Immature natural killer cell (primary cell): ENCODE results near the gene AP3S1. TPM values are rescaled to one million over a fixed set of nuclear protein-coding genes. Genes with fewer than 3 reads are reported as not detected.
A peak's percentile ranks its signal among the peaks of the same experiment; 100 is the strongest.

Experiments
- DNase-seq, 3 donors: peaks; one replicate each; pipeline ENCODE4 v3.0.0; 2022; ENCODE audit warnings: mixed read lengths in 1 of 3
- H3K27ac Mint-ChIP-seq, 6 donors: one replicate each; pipeline ENCODE4 v1.8.0; 2020; ENCODE audit warnings: mixed read lengths in 6 of 6, mild to moderate bottlenecking in 5 of 6, inconsistent platforms in 4 of 6, moderate library complexity in 3 of 6
- H3K27me3 Mint-ChIP-seq, 3 donors: one replicate each; pipeline ENCODE4 v1.8.0; 2020 to 2021; ENCODE audit warnings: low read depth in 3 of 3, mild to moderate bottlenecking in 3 of 3, mixed read lengths in 3 of 3, moderate library complexity in 3 of 3, inconsistent platforms in 1 of 3
- H3K36me3 Mint-ChIP-seq, 3 donors: one replicate each; pipeline ENCODE4 v1.8.0; 2020; ENCODE audit warnings: mixed read lengths in 3 of 3, inconsistent platforms in 2 of 3, mild to moderate bottlenecking in 2 of 3
- H3K4me1 Mint-ChIP-seq, 2 donors: one replicate each; pipeline ENCODE4 v1.8.0; 2020; ENCODE audit warnings: inconsistent platforms in 2 of 2, mild to moderate bottlenecking in 2 of 2, mixed read lengths in 2 of 2, moderate library complexity in 1 of 2
- H3K4me3 Mint-ChIP-seq, 5 donors: one replicate each; pipeline ENCODE4 v1.8.0; 2020; ENCODE audit warnings: mild to moderate bottlenecking in 5 of 5, mixed read lengths in 5 of 5, inconsistent platforms in 3 of 5, moderate library complexity in 3 of 5
- H3K9me3 Mint-ChIP-seq, 6 donors: one replicate each; pipeline ENCODE4 v1.8.0; 2020; ENCODE audit warnings: mild to moderate bottlenecking in 6 of 6, mixed read lengths in 6 of 6, inconsistent platforms in 4 of 6, moderate library complexity in 3 of 6
- polyA plus RNA-seq, 3 donors: library from polyadenylated mRNA; unstranded; fragments of 300-500 nt; fragmentation: Illumina TruSeq; gene quantifications; one replicate each; pipeline ENCODE4 v1.2.3, GENCODE V29; 2021

The AP3S1 gene
- polyA plus RNA-seq, 3 donors from 2014 or later, result 63.7 to 96.1 (median 71.7) TPM

- H3K36me3 Mint-ChIP-seq, result peaks cover 12 to 20% (median 18%) of the 10 kb centered on the region in 3 donors
- DNase-seq, result peak; percentile 63 to 74 (median 74)
- no peaks in the 10 kb centered on the region for H3K9me3 Mint-ChIP-seq
- H3K4me3 Mint-ChIP-seq, result peak overlapping the region; percentile 49 to 99 (median 60)
- peaks cover 50 to 74% of the 10 kb centered on the region in 2 donors for H3K4me1 Mint-ChIP-seq
- peak overlapping the region; percentile 46 to 100 (median 91) for H3K27ac Mint-ChIP-seq
- peaks cover 5 to 13% (median 12%) of the 10 kb centered on the region in 3 donors for H3K27me3 Mint-ChIP-seq
These were observed 2.7 kb upstream of the AP3S1 start for GRCh38 chr5:115838885-115839518.

DNA sequence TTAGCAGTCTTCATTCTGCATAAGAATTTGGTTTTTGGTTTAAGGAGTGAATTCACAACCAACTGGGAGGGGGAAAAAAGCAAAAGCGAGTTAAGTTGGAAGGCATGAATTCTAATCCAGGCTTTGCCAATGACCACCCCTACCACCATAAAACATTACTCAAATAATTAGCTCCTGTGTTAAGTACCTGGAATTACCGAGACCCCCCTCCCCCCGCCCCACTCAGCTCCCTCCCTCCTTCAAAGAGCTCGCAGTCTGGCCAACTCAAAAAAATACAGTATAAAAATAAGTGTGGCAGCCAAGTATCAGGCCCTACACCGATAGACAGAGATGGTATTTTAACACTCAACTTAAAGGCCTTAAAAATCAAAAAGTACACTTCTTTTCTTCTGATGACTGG, 862 bp upstream of the AP3S1 start:
- no peak for DNase-seq
- H3K27me3 Mint-ChIP-seq, result peaks cover 5 to 13% (median 12%) of the 10 kb centered on the region in 3 donors
- peaks cover 52 to 70% of the 10 kb centered on the region in 2 donors for H3K4me1 Mint-ChIP-seq
- peak overlapping the region; percentile 93 to 99 (median 98) for H3K4me3 Mint-ChIP-seq
- peak overlapping the region; percentile 97 to 100 (median 100) for H3K27ac Mint-ChIP-seq
- peaks cover 5 to 8% (median 7%) of the 10 kb centered on the region in 3 donors for H3K36me3 Mint-ChIP-seq
- H3K9me3 Mint-ChIP-seq, result no peaks in the 10 kb centered on the region

- Mint-ChIP-seq H3K9me3 (no peaks in the 10 kb centered on the region), H3K27me3 (peaks cover 5 to 13% (median 12%) of the 10 kb centered on the region in 3 donors), H3K4me1 (peaks cover 50 to 61% of the 10 kb centered on the region in 2 donors), H3K36me3 (peaks cover 0 to 4% (median 3%) of the 10 kb centered on the region in 3 donors), H3K4me3 (peak overlapping the region; percentile 98 to 99 (median 99)), H3K27ac (peak overlapping the region; percentile 86 to 100 (median 96))
- no peak for DNase-seq
These were observed 577 bp downstream of the AP3S1 start for GRCh38 chr5:115842089-115842935.

DNA sequence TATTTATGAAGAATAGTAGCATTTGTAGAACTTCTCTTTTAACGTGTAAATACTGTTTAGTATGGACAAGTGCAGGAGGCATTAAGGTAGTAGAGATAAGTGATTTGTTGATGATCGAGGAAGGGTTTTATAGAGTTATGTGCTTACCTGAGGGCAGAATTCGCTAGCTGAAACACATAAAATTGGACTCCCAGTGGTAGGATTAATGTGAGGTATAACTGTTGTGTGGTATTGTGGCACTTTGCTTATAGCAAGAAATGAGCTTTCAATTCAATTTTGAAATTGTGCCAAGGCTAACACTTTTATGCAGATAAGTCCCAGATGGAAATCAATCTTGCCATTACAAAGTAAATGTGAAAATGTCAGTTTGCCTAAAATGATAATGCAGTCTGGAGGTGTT, 1.2 kb downstream of the AP3S1 start:
- peak overlapping the region; percentile 98 to 99 (median 98) for H3K4me3 Mint-ChIP-seq
- H3K4me1 Mint-ChIP-seq, result peaks cover 45 to 56% of the 10 kb centered on the region in 2 donors
- DNase-seq, result peak in 1 of 3 donors; percentile 9
- no peaks in the 10 kb centered on the region for H3K9me3 Mint-ChIP-seq
- H3K27me3 Mint-ChIP-seq, result peaks cover 5 to 13% (median 12%) of the 10 kb centered on the region in 3 donors
- no peaks in the 10 kb centered on the region for H3K36me3 Mint-ChIP-seq
- peak overlapping the region; percentile 86 to 97 (median 94) for H3K27ac Mint-ChIP-seq

DNA sequence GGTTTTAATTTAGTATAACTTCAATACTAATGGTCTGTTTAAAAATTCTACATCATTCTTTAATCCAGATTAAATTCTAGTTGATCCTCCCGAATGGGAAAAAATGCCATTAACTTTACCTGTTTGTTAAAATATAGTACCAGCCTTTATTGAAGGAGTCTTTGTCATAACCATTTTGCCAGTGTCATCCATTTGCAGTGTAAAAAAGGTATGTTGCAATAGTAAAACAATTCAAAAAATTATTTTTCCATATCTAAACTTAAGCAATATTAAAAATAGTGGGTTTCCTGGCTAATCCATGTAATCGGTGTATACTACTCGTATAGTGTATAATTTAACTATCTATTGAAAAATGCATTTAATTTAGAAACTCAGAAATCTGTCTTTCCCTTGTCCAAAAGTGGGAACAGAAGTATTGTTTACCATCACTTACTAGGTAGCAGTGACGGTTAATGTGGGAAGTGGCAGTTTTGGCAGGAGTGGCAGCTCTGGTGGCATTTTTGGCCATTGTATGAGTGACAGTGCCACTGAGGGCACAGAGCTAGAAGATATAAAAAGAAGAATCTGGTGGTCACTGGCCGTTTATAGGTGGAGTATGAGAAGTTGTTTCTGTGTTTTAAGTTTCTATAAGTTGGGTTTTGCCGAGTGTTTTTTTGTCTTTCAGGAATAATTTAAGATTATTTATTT, 1.9 kb downstream of the AP3S1 start:
- DNase-seq, result no peak
- H3K27me3 Mint-ChIP-seq, result peaks cover 5 to 13% (median 12%) of the 10 kb centered on the region in 3 donors
- H3K27ac Mint-ChIP-seq, result peak overlapping the region in 4 of 6 donors; percentile 53 to 97 (median 91)
- H3K36me3 Mint-ChIP-seq, result no peaks in the 10 kb centered on the region
- H3K4me3 Mint-ChIP-seq, result peak overlapping the region in 4 of 5 donors; percentile 98 to 99 (median 98)
- H3K4me1 Mint-ChIP-seq, result peaks cover 41 to 50% of the 10 kb centered on the region in 2 donors
- no peaks in the 10 kb centered on the region for H3K9me3 Mint-ChIP-seq

GRCh38 chr5:115844321-115844817, 2.6 kb downstream of the AP3S1 start:
- Mint-ChIP-seq H3K9me3 (no peaks in the 10 kb centered on the region), H3K27me3 (peaks cover 5 to 13% (median 12%) of the 10 kb centered on the region in 3 donors), H3K36me3 (no peaks in the 10 kb centered on the region), H3K4me1 (peaks cover 33 to 42% of the 10 kb centered on the region in 2 donors), H3K4me3 (peak overlapping the region in 1 of 5 donors; percentile 3), H3K27ac (peak overlapping the region in 1 of 6 donors; percentile 53)
- no peak for DNase-seq

DNA sequence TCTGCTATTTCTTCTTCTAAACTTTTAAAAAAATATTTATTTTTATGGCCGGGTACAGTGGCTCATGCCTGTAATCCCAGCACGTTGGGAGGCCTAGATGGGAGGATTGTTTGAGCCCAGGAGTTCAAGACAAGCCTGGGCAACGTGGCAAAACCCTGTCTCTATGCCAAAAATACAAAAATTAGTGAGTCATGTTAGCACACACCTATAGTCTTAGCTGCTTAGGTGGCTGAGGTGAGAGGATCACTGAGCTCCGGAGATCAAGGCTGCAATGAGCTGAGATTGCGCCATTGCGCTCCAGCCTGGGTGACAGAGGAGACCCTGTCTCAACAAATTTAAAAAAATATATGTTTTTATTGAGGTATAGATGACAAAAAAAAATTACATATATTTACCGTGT, 5.6 kb downstream of the AP3S1 start:
- H3K4me3 Mint-ChIP-seq, result no peak overlapping the region
- H3K27me3 Mint-ChIP-seq, result peaks cover 0 to 8% (median 2%) of the 10 kb centered on the region in 3 donors
- no peak for DNase-seq
- H3K36me3 Mint-ChIP-seq, result no peaks in the 10 kb centered on the region
- peaks cover 14 to 24% of the 10 kb centered on the region in 2 donors for H3K4me1 Mint-ChIP-seq
- H3K9me3 Mint-ChIP-seq, result no peaks in the 10 kb centered on the region
- H3K27ac Mint-ChIP-seq, result no peak overlapping the region

DNA sequence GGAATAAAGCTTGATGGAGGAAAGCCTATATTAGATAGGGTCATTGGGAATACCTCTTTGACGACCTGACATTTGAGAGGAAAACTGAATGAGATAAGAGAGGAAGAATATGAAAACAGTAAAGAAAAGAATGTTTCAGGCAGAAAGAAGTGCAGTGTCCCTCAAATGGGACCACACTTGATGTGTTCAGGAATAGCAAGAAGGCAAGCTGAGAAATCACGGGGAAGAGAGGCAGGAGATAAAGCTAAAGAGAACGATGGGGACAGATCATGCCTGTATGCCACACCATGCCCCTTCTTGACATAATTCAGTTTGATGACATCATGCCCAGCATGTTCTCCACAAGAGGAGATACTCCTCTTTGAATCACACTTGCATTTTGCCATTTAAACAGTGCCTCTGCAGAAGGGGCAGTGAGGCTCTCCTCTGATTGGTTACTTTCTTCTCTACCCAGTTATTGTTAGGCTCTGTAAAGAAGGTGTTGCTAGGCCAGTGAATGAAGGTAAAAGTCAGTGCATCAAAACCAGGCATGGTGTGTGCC, 7.6 kb downstream of the AP3S1 start:
- no peaks in the 10 kb centered on the region for H3K27me3 Mint-ChIP-seq
- H3K4me3 Mint-ChIP-seq, result no peak overlapping the region
- peaks cover 0 to 5% (median 4%) of the 10 kb centered on the region in 3 donors for H3K36me3 Mint-ChIP-seq
- H3K27ac Mint-ChIP-seq, result no peak overlapping the region
- DNase-seq, result no peak
- peaks cover 4% of the 10 kb centered on the region in 2 donors for H3K4me1 Mint-ChIP-seq
- H3K9me3 Mint-ChIP-seq, result no peaks in the 10 kb centered on the region

- Mint-ChIP-seq H3K36me3 (peaks cover 4 to 5% (median 4%) of the 10 kb centered on the region in 3 donors), H3K9me3 (no peaks in the 10 kb centered on the region), H3K4me1 (peaks cover 0 to 4% of the 10 kb centered on the region in 2 donors), H3K4me3 (no peak overlapping the region), H3K27ac (no peak overlapping the region), H3K27me3 (peaks cover 0 to 1% (median 0%) of the 10 kb centered on the region in 3 donors)
- no peak for DNase-seq
These were observed 9.1 kb downstream of the AP3S1 start for GRCh38 chr5:115850744-115851416.

- peaks cover 4 to 5% (median 4%) of the 10 kb centered on the region in 3 donors for H3K36me3 Mint-ChIP-seq
- peaks cover 0 to 1% (median 1%) of the 10 kb centered on the region in 3 donors for H3K27me3 Mint-ChIP-seq
- no peak overlapping the region for H3K27ac Mint-ChIP-seq
- H3K4me1 Mint-ChIP-seq, result peaks cover 4 to 22% of the 10 kb centered on the region in 2 donors
- no peak for DNase-seq
- H3K9me3 Mint-ChIP-seq, result no peaks in the 10 kb centered on the region
- no peak overlapping the region for H3K4me3 Mint-ChIP-seq
These were observed 12.4 kb downstream of the AP3S1 start for GRCh38 chr5:115854139-115854538.

GRCh38 chr5:115855959-115856358, 14.2 kb downstream of the AP3S1 start:
- H3K9me3 Mint-ChIP-seq, result no peaks in the 10 kb centered on the region
- H3K4me1 Mint-ChIP-seq, result peaks cover 5 to 20% of the 10 kb centered on the region in 2 donors
- no peak overlapping the region for H3K27ac Mint-ChIP-seq
- DNase-seq, result no peak
- no peak overlapping the region for H3K4me3 Mint-ChIP-seq
- peaks cover 4 to 5% (median 4%) of the 10 kb centered on the region in 3 donors for H3K36me3 Mint-ChIP-seq
- H3K27me3 Mint-ChIP-seq, result peaks cover 0 to 4% (median 1%) of the 10 kb centered on the region in 3 donors

GRCh38 chr5:115857057-115857479, 15.3 kb downstream of the AP3S1 start:
- no peaks in the 10 kb centered on the region for H3K9me3 Mint-ChIP-seq
- peak overlapping the region in 1 of 6 donors; percentile 2 for H3K27ac Mint-ChIP-seq
- no peak overlapping the region for H3K4me3 Mint-ChIP-seq
- H3K27me3 Mint-ChIP-seq, result peaks cover 0 to 4% (median 1%) of the 10 kb centered on the region in 3 donors
- DNase-seq, result no peak
- H3K36me3 Mint-ChIP-seq, result peaks cover 4 to 5% (median 4%) of the 10 kb centered on the region in 3 donors
- H3K4me1 Mint-ChIP-seq, result peaks cover 7 to 24% of the 10 kb centered on the region in 2 donors
